SIG-M5 treated with dmso at 0.1 percent for 504 hours (cell line): Measurements from ENCODE around the gene TRABD2A.
"Not testable (repeated sequence)": the region's sequence is repeated elsewhere in the genome, so short reads cannot be mapped to it uniquely, and the experiment has no call there.

Experiments used
- DNase-seq: peaks from one replicate; lab custom pipeline; 2025; ENCODE audit not compliant: unreplicated experiment; lab: John Stamatoyannopoulos, UW

TRABD2A gene

GRCh38 chr2:84785950-84786349 lies 94.9 kb downstream of the TRABD2A start:
- no peak for DNase-seq

GRCh38 chr2:84782717-84783442 lies 98.0 kb downstream of the TRABD2A start:
- no peak for DNase-seq

- DNase-seq = peak; percentile 5
Measured at GRCh38 chr2:84781942-84782716, 98.8 kb downstream of the TRABD2A start.

GRCh38 chr2:84779781-84780180 lies 101.1 kb downstream of the TRABD2A start:
- DNase-seq = no peak

- DNase-seq = no peak
Measured at GRCh38 chr2:84778911-84779690, 101.8 kb downstream of the TRABD2A start.

GRCh38 chr2:84776011-84776410 lies 104.9 kb downstream of the TRABD2A start:
- DNase-seq = no peak

DNA sequence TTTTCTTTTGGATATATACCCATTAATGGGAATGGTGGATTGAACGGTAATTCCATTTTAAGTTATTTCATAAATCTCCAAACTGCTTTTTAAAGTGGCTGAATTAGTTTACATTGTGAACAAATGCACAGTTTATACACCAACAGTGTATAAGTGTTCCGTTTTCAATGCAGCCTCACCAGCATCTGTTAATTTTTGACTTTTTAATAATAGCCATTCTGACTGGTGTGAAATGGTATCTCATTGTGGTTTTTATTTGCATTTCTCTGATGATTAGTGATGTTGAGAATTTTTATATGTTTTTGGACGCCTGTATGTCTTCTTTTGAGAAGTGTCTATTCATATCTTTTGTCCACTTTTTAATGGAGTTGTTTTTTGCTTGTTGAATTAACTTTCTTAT lies 107.3 kb downstream of the TRABD2A start:
- not testable (repeated sequence) for DNase-seq
